ENCODE results near the gene LCT. TPM values are rescaled to one million over a fixed set of nuclear protein-coding genes. Genes with fewer than 3 reads are reported as not detected.
"Not testable (repeated sequence)": the region's sequence is repeated elsewhere in the genome, so short reads cannot be mapped to it uniquely, and the experiment has no call there.

The LCT gene
- polyA plus RNA-seq (ENCODE audit: insufficient read length in 3 of 3): under 1 TPM in 2 of 3 donors, not detected in 1; 0.04 TPM
- long read RNA-seq, donor 1: 0 reads
- long read RNA-seq, donor 2: 0 reads
- long read RNA-seq, donor 3: 0 reads
- long read RNA-seq, donor 4: 0 reads
- long read RNA-seq, donor 5: 0 reads
- long read RNA-seq, donor 6: 0 reads
- long read RNA-seq, donor 7: 0 reads
- long read RNA-seq, donor 8: 0 reads
- long read RNA-seq, donor 9: 0 reads
- long read RNA-seq, donor 10: 0 reads
- long read RNA-seq, donor 11: 0 reads
- long read RNA-seq, donor 12: 0 reads
- long read RNA-seq, donor 13: 0 reads
- long read RNA-seq, donor 14: 0 reads
- long read RNA-seq, donor 15, full-length matches to known transcripts: 1 of 1 reads
- long read RNA-seq, donor 15, partial matches to known transcripts: 0 of 1 reads
- long read RNA-seq, donor 15, other reads (novel, unspliced or antisense): 0 of 1 reads
- long read RNA-seq, donor 16: 0 reads

GRCh38 chr2:135836596-135837270 is at the start of gene LCT:
Gene LCT, minus strand, starts transcription at chr2:135837184. Its CDS starts 15 bp downstream, at chr2:135837169.
- no peak for DNase-seq

- DNase-seq: no peak
Measured at GRCh38 chr2:135885709-135886108, 48.7 kb upstream of the LCT start.

GRCh38 chr2:135882415-135882814 is 45.4 kb upstream of the LCT start:
- no peak for DNase-seq

DNA sequence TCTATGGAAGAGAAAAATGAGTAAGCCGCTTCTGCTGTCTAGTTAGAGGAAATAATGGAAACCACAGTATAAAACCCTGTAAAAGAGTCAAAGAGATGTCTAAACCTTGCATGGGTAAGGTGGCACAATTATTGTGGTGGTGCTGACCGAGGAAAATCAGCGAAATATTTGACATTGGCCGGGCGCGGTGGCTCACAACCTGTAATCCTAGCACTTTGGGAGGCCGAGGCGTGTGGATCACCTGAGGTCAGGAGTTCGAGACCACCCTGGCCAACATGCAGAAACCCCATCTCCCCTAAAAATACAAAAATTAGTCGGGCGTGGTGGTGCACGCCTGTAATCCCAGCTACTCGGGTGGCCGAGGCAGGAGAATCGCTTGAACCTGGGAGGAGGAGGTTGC is 39.8 kb upstream of the LCT start:
- DNase-seq: not testable (repeated sequence)

DNA sequence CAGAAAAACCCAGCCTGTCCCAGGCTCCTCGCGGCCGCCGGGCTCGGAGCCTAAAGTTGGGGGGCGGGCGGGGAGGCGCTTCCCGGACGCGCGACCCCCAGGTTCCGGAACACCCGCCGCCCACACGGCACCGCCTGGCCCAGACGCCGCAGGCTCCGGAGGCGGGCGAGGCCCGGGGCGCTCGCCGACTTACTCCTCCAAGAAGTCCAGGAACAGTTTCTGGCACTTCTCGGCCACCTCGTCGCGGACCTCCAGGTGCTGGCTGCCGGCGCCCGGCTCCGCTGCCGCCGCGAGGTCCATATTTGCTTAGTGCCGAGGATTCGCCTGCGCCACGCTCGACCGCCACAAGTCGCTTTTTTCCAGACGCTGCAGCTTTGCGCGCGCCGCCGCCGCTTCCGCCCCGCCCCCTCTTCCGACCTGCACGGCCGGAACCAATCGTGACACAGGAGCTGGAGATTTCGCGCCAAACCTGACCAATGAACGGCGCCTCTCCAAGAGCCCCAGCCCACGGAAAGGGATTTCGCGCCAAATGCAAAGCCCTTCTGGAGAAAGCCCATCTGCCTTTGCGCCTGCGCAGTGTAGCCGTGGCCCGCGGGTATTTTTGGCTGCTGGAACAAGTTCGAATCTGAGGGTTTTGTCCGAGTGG is 39.2 kb upstream of the LCT start, which contains the start of gene MCM6:
Gene MCM6, minus strand, starts transcription at position 378 of the 646 bp plus-strand sequence. Its CDS starts 78 bp downstream, at position 300.
- DNase-seq: peak; percentile 99

GRCh38 chr2:135875491-135876065 is 38.6 kb upstream of the LCT start:
- DNase-seq: no peak

DNA sequence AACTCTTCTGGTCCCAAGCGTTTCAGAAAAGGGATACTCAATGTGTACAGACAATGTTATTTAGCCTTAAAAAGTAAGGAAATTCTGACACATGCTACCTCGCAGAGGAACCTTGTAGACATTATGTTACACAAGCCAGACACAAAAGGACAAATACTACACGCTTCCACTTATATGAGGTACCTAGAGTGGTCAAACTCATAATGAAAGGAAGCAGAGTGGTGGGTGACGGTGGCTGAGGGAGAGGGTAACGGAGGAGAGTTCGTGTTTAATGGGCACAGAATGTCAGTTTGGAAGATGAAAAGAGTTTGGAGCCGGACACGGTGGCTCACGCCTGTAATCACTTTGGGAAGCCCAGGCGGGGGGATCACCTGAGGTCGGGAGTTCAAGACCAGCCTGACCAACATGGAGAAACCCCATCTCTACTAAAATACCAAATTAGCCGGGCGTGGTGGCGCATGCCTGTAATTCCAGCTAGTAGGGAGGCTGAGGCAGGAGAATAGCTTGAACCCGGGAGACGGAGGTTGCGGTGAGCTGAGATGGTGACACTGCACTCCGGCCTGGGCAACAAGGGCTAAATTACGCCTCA is 37.9 kb upstream of the LCT start:
- no peak for DNase-seq

GRCh38 chr2:135870571-135870970 is 33.6 kb upstream of the LCT start:
- DNase-seq: no peak

GRCh38 chr2:135863233-135863632 is 26.2 kb upstream of the LCT start:
- DNase-seq: no peak

DNA sequence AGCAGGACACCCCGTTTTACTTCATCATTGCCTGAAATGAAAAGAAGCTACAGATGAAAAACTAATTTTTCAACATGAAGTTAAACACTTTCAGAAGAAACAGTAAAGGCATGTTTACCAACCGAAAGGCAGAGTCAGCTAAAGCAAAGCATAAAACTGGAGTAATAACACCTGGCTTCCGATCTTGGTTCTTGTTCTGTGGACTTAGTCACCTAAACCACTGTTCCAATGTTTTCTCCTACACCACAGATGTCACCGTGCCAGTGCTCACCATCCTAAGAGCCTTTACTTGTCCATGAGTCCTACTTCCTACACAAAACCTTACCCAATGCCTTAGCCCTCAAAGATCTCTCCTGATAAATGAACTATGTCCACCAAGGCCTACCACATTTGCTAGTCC is 25.7 kb upstream of the LCT start:
- no peak for DNase-seq

GRCh38 chr2:135853401-135853800 is 16.4 kb upstream of the LCT start:
- no peak for DNase-seq

DNA sequence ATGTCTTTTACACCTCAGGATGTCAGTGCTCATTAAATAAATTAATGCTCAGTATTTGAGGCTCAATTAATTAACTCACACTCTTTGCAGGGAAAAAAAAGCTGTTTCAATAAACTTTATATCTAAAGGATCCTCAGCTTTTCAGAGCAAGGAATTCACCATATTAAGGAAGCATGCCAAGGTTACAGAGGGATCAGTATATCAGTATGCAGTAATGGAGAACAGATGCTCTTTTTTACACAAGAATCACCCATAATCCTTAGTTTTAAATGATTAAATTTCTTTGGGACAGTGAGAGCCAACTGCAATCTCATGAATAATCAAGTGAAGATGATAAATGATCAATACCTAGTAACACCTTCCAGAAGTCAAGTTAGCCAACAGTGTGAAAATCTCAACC is 14.9 kb upstream of the LCT start:
- no peak for DNase-seq

- no peak for DNase-seq
Measured at GRCh38 chr2:135850892-135851668, 14.1 kb upstream of the LCT start.

GRCh38 chr2:135849087-135849486 is 12.1 kb upstream of the LCT start:
- no peak for DNase-seq

DNA sequence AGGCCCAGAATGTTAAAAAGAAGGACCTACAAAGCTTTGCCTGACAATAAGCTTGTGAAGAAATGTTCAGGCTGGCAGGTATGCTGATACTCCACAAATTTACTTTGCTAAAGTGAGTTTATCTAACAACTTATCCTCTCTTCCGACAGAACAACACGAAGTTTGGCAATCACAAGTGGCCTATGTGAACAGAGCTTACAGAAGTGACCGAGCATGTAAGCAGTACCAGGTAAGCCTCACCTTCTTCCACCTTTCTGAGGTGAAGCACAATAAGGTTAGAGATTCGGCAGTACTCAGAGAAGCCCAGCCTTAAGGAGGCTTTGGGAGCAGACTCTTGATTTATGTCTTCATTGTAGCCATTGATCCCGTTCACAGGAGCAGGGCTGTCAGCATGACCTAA is 9.0 kb upstream of the LCT start:
- no peak for DNase-seq

DNA sequence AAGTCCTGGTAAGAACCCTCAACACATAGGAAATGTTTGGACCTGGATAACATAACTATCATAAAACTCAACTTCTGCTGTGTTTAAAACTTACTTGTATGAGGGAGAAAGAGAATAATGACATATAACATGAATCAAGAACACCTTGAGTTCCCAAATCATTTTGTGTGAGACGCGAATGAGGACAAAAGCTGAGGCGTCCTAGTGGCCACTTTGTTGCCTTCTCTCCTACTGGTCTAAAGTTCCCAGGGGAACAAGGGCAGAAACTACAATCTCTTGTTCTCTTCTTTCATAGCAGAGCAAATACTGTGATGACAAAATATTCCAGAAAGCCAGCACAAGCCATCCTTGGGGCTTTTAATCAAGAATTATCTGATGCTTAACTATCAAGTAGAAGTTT is 8.3 kb upstream of the LCT start:
- DNase-seq: no peak

- DNase-seq: no peak
Measured at GRCh38 chr2:135844301-135844895, 7.4 kb upstream of the LCT start.

GRCh38 chr2:135843671-135844070 is 6.7 kb upstream of the LCT start:
- no peak for DNase-seq

DNA sequence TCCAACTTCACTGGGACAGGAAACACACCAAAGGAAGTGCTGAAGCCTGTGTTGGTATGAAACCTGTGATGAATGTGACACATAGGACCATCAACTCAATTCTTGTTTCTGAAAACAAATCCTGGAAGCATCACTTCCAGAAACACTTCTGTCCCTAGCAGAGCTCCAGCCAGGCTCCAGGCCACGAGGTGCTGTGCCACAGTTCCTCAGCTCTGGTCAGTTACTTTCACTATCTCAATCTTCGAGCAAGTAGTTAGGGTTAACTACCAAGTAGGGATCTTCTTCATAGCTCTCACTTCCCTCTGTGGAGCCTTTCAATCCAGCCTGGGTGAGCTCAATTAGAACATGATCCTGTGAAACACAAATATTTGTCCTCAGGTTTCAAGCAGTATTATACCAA is 3.6 kb upstream of the LCT start:
- no peak for DNase-seq

GRCh38 chr2:135839713-135840112 is 2.7 kb upstream of the LCT start:
- DNase-seq: no peak

DNA sequence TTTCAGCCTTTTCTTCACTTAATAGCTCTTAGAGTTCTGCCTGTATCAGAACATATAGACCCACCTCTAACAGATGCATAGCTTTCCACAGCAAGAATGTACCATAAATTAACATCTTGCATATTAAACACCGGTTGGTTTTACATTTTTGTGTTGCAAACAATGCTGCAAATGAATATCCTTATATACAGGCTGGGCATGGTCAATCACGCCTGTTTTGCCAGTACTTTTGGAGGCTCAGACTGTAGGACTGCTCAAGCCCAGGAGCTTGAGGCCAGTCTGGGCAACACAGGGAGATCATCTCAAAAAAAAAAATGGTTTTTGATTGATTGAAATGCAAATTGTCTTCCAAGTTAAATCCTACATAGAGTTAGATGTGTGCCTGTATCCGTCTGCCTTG is 1.5 kb upstream of the LCT start:
- DNase-seq: no peak
